Spleen (tissue), 11 donors: ENCODE data around the gene IL1RN. TPM values are rescaled to one million over a fixed set of nuclear protein-coding genes. Genes with fewer than 3 reads are reported as not detected.
A peak's percentile ranks its signal among the peaks of the same experiment; 100 is the strongest.

Experiments
- DNase-seq: peaks from one replicate; pipeline ENCODE4 v3.0.0-alpha.2; 2020
- H3K27ac ChIP-seq, 8 donors: fragments of 200-600 bp; sonication (generic) in 7 of 8; 1 replicate in 4 of 8; 2 replicates in 4 of 8; pipeline versions ENCODE4 v1.5.0 to v1.8.0; 2016 to 2021; ENCODE audit warnings: inconsistent platforms in 4 of 8, mild to moderate bottlenecking in 4 of 8, moderate library complexity in 1 of 8
- H3K27me3 ChIP-seq, 7 donors: fragments of 200-600 bp; sonication (generic) in 6 of 7; replicated peaks in 1 of 7; 1 replicate in 4 of 7; 2 replicates in 3 of 7; pipeline versions ENCODE4 v1.5.0 to v1.8.0; 2016 to 2021; ENCODE audit warnings: inconsistent platforms in 3 of 7, mild to moderate bottlenecking in 1 of 7
- H3K36me3 ChIP-seq, 6 donors: fragments of 200-600 bp; sonication (generic) in 5 of 6; 1 replicate in 4 of 6; 2 replicates in 2 of 6; pipeline versions ENCODE4 v1.5.0 to v1.8.0; 2016 to 2021; ENCODE audit warnings: inconsistent platforms in 2 of 6
- H3K4me1 ChIP-seq, 6 donors: fragments of 200-600 bp; sonication (generic) in 5 of 6; 1 replicate in 3 of 6; 2 replicates in 3 of 6; pipeline versions ENCODE4 v1.5.0 to v1.8.0; 2016 to 2021; ENCODE audit warnings: inconsistent platforms in 3 of 6
- H3K4me3 ChIP-seq, 8 donors: fragments of 200-600 bp; sonication (generic) in 7 of 8; 1 replicate in 4 of 8; 2 replicates in 4 of 8; pipeline versions ENCODE4 v1.5.0 to v1.8.0; 2016 to 2021; ENCODE audit warnings: inconsistent platforms in 4 of 8, mild to moderate bottlenecking in 4 of 8, moderate library complexity in 2 of 8
- H3K9me3 ChIP-seq, 8 donors: fragments of 200-600 bp; sonication (generic) in 7 of 8; 1 replicate in 4 of 8; 2 replicates in 4 of 8; pipeline versions ENCODE4 v1.5.0 to v1.8.0; 2016 to 2021; ENCODE audit warnings: inconsistent platforms in 4 of 8
- CTCF ChIP-seq, 11 experiments: fragments of 200-600 bp in 7 of 11; fragments of 450-650 bp in 4 of 11; sonication (generic) in 4 of 11; IDR thresholded peaks in 8 of 11; conservative IDR thresholded peaks in 3 of 11; 1 replicate in 7 of 11; 2 replicates in 4 of 11; pipeline versions ENCODE4 v1.4.0 to v1.8.0; 2016 to 2021; ENCODE audit warnings: antibody characterized with exemption in 11 of 11, inconsistent platforms in 4 of 11, mild to moderate bottlenecking in 1 of 11
- POLR2A ChIP-seq, 3 donors: fragments of 450-650 bp; IDR thresholded peaks; one replicate each; pipeline ENCODE4 v1.5.1; 2017; ENCODE audit warnings: antibody characterized with exemption in 3 of 3, mild to moderate bottlenecking in 1 of 3
- POLR2AphosphoS5 ChIP-seq, 3 donors: sonication (generic); formaldehyde crosslinking; IDR thresholded peaks; one replicate each; pipeline ENCODE4 v1.5.1; 2017; ENCODE audit warnings: antibody characterized with exemption in 3 of 3
- WGBS, 5 donors: extraction: QIAGEN DNeasy Blood & Tissue Kit in 3 of 5; methylation state at CpG; one replicate each; pipeline versions ENCODE4 v1.1.5 to v1.1.7; 2013 to 2018; 5-methylcytosine and 5-hydroxymethylcytosine counted together
- intact Hi-C: fragments of 100-400 bp; cut with DNase I; formaldehyde crosslinking; loops from one replicate; pipeline ENCODE4 v1.15.0; 2023; ENCODE audit warnings: low total_unique reads
- polyA plus RNA-seq, 3 donors: library from polyadenylated mRNA; stranded (reverse); fragments of 200-250 nt; gene quantifications; one replicate each; pipeline ENCODE4 v1.2.1, GENCODE V29; 2013
- total RNA-seq, 7 donors: library from RNA; depleted of rRNA in 3 of 7; stranded (reverse); fragments of >200 nt in 3 of 7; fragmentation: NEBNext Ultra II Directional in 4 of 7; extraction: Animal tissue kit (Norgen Biotek cat#: 25700) in 4 of 7; gene quantifications; one replicate each; pipeline versions ENCODE4 v1.1.0 to v1.2.1, GENCODE V29; 2016 to 2021
- donor health status: healthy with polysubstance abuse.
- donor health status: DM: no; HTN: no; CAD: no; lungs with moderate emphysema.
- donor health status: DM: no; HTN: no; CAD: no.
- donor health status: Bipolar disorder and iron deficiency.
- donor health status: healthy.
- donor health status: DM: no; HTN: no; CAD: no.
- donor health status: DM: yes; HTN: yes; CAD: no.

Gene IL1RN
- total and polyA plus RNA-seq, 10 donors, result 1.9 to 53.9 (median 12.0) TPM

- no peak for DNase-seq
- no peak for TF ChIP-seq POLR2AphosphoS5 (IDR thresholded peaks at IDR 0.05)
- TF ChIP-seq CTCF (IDR thresholded peaks at IDR 0.05 in 8 of 11, conservative IDR thresholded peaks at IDR 0.05 in 3 of 11), result no peak
- no peak for TF ChIP-seq POLR2A (IDR thresholded peaks at IDR 0.05)
- peaks cover 0 to 20% (median 6%) of the 10 kb centered on the region in 7 donors for H3K27me3 ChIP-seq
- intact Hi-C loops, result no loop called here
- no peaks in the 10 kb centered on the region for H3K9me3 ChIP-seq
- no peak overlapping the region for H3K27ac ChIP-seq
- no peak overlapping the region for H3K4me3 ChIP-seq
- peaks cover 4 to 24% (median 21%) of the 10 kb centered on the region in 6 donors for H3K4me1 ChIP-seq
- no peaks in the 10 kb centered on the region for H3K36me3 ChIP-seq
- 88 to 94% (median 92%) methylated on average over 4 of the region's 4 CpGs for WGBS, 5 donors
Measured at GRCh38 chr2:113158884-113159553, 31.6 kb downstream of the IL1RN start.

- WGBS, 5 donors, result 97 to 100% (median 100%) methylated on average over 1 of the region's 1 CpG
- intact Hi-C loops, result no loop called here
- Histone ChIP-seq H3K27me3 (peaks cover 0 to 20% (median 6%) of the 10 kb centered on the region in 7 donors), H3K4me1 (peaks cover 4 to 24% (median 21%) of the 10 kb centered on the region in 6 donors), H3K4me3 (no peak overlapping the region), H3K9me3 (no peaks in the 10 kb centered on the region), H3K27ac (no peak overlapping the region), H3K36me3 (no peaks in the 10 kb centered on the region)
- no peak for TF ChIP-seq POLR2A (IDR thresholded peaks at IDR 0.05)
- no peak for TF ChIP-seq CTCF (IDR thresholded peaks at IDR 0.05 in 8 of 11, conservative IDR thresholded peaks at IDR 0.05 in 3 of 11)
- TF ChIP-seq POLR2AphosphoS5 (IDR thresholded peaks at IDR 0.05), result no peak
- no peak for DNase-seq
Measured at GRCh38 chr2:113160248-113160647, 32.9 kb downstream of the IL1RN start.

GRCh38 chr2:113160962-113161361 lies 33.6 kb downstream of the IL1RN start:
- Histone ChIP-seq H3K9me3 (no peaks in the 10 kb centered on the region), H3K27me3 (peaks cover 0 to 20% (median 6%) of the 10 kb centered on the region in 7 donors), H3K36me3 (no peaks in the 10 kb centered on the region), H3K4me3 (no peak overlapping the region), H3K27ac (no peak overlapping the region), H3K4me1 (peaks cover 4 to 24% (median 21%) of the 10 kb centered on the region in 6 donors)
- intact Hi-C loops, result no loop called here
- WGBS, 5 donors, result 92 to 98% (median 95%) methylated on average over 5 of the region's 5 CpGs
- DNase-seq, result peak; percentile 23
- TF ChIP-seq POLR2AphosphoS5 (IDR thresholded peaks at IDR 0.05) (no peak), CTCF (IDR thresholded peaks at IDR 0.05 in 8 of 11, conservative IDR thresholded peaks at IDR 0.05 in 3 of 11) (no peak), POLR2A (IDR thresholded peaks at IDR 0.05) (no peak)

- 90 to 94% (median 92%) methylated on average over 10 of the region's 10 CpGs for WGBS, 5 donors
- Histone ChIP-seq H3K27ac (no peak overlapping the region), H3K27me3 (peaks cover 0 to 11% (median 6%) of the 10 kb centered on the region in 7 donors), H3K4me3 (no peak overlapping the region), H3K9me3 (no peaks in the 10 kb centered on the region), H3K36me3 (no peaks in the 10 kb centered on the region), H3K4me1 (peaks cover 0 to 26% (median 21%) of the 10 kb centered on the region in 6 donors)
- intact Hi-C loops, result no loop called here
- peak; percentile 36 for DNase-seq
- TF ChIP-seq POLR2A (IDR thresholded peaks at IDR 0.05), result no peak
- TF ChIP-seq CTCF (IDR thresholded peaks at IDR 0.05 in 8 of 11, conservative IDR thresholded peaks at IDR 0.05 in 3 of 11), result no peak
- no peak for TF ChIP-seq POLR2AphosphoS5 (IDR thresholded peaks at IDR 0.05)
Measured at GRCh38 chr2:113162173-113162572, 34.8 kb downstream of the IL1RN start.
